IMR-90 (cell line): ENCODE measurements around the gene CRLF1. TPM values are rescaled to one million over a fixed set of nuclear protein-coding genes. Genes with fewer than 3 reads are reported as not detected.
A peak's percentile ranks its signal among the peaks of the same experiment; 100 is the strongest.

Experiments used
- RAD21 ChIP-seq: IDR thresholded peaks from 2 replicates; pipeline ENCODE4 v1.6.1; 2012; ENCODE audit warnings: low read length, improper control_type of control experiment
- polyA plus RNA-seq, 3 experiments: library from polyadenylated mRNA; depleted of rRNA; stranded (reverse); fragments of >200 nt; gene quantifications; 2 replicates each; pipeline ENCODE4 v1.2.3, GENCODE V29; 2012; ENCODE audit warnings: low replicate concordance in 1 of 3
- total RNA-seq: library from RNA; depleted of rRNA; stranded (reverse); fragments of >200 nt; gene quantifications from 2 replicates; pipeline ENCODE4 v1.2.3, GENCODE V29; 2012
- TF ChIP-seq, protein P1 (sequence below): conservative IDR thresholded peaks from 2 replicates; pipeline ENCODE4 v1.5.1; 2012; ENCODE audit warnings: mild to moderate bottlenecking, low read depth, low read length, improper control_type of control experiment

CRLF1 gene
- total and polyA plus RNA-seq, 2 of the 4 experiments (the other 2 are of a cell fraction): 0.18 to 3.1 TPM

DNA sequence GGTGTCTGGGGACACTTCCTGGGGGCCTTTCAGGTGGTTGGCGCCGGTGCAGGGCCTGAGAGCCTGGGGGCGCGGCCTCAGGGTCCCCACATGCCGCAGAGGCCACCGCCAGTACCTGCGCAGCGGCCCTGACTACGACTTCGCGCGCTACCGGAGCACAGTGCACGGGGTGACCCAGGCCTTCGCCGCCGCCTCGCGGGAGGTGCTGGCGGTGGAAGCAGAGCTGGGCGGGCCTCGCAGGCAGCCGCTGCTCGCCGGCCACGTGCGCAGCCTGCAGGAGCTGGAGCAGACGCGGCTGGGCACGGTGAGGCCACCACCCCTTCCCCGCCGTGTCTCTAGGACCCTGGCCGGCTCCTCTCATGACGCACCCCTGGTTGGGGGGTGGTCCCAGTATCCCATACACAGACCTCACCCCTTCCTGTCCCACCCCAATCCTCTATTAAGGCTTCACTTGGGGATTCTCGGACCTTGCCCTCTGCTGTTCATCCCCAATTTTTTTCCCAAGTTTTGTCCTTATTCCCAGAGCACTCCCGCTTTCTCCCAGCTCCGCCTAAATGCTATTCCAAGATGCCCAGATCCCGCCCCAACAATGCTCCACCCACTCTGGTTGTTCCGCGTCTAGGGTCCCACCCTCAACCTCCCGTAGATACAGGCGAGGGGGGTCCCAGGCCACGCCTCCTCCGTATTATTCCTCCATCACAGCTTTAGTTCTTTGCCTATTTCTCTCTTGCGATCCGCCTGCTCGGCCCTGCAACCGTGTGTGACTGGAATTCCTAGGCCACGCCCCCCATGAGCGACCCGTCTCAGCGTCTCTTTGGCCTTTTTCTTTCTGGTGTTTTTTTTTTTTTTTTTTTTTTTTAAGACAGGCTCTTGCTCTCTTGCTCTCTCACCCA, 17.0 kb downstream of the CRLF1 start (continued):
- TF ChIP-seq, protein P1, sequence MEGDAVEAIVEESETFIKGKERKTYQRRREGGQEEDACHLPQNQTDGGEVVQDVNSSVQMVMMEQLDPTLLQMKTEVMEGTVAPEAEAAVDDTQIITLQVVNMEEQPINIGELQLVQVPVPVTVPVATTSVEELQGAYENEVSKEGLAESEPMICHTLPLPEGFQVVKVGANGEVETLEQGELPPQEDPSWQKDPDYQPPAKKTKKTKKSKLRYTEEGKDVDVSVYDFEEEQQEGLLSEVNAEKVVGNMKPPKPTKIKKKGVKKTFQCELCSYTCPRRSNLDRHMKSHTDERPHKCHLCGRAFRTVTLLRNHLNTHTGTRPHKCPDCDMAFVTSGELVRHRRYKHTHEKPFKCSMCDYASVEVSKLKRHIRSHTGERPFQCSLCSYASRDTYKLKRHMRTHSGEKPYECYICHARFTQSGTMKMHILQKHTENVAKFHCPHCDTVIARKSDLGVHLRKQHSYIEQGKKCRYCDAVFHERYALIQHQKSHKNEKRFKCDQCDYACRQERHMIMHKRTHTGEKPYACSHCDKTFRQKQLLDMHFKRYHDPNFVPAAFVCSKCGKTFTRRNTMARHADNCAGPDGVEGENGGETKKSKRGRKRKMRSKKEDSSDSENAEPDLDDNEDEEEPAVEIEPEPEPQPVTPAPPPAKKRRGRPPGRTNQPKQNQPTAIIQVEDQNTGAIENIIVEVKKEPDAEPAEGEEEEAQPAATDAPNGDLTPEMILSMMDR: 0 out of 2 replicates have a peak, but pooled peaks have one; percentile 19
- 0 out of 2 replicates have a peak, but pooled peaks have one; percentile 18 for TF ChIP-seq RAD21
